Keratinocyte (primary cell): ENCODE measurements around the gene CBFA2T3.

Experiments
- CTCF ChIP-seq, 3 experiments: IDR thresholded peaks in 1 of 3; conservative IDR thresholded peaks in 1 of 3; optimal IDR thresholded peaks in 1 of 3; 2 replicates in 2 of 3; 3 replicates in 1 of 3; pipeline versions ENCODE3 to v1.5.1; 2011; ENCODE audit warnings: low read length in 3 of 3, mild to moderate bottlenecking in 3 of 3, moderate library complexity in 2 of 3, control low read depth in 1 of 3, inconsistent platforms in 1 of 3; ENCODE audit not compliant: insufficient read depth in 2 of 3; ENCODE audit errors: extremely low read depth in 1 of 3
- EZH2 ChIP-seq: IDR thresholded peaks from one replicate; pipeline ENCODE4 v1.6.1; 2012; ENCODE audit warnings: inconsistent platforms, mild to moderate bottlenecking, low read length, moderate library complexity

- no peak for TF ChIP-seq CTCF (optimal IDR thresholded peaks at IDR 0.05 in 1 of 3, IDR thresholded peaks at IDR 0.05 in 1 of 3, conservative IDR thresholded peaks at IDR 0.05 in 1 of 3; ENCODE audit: extremely low read depth in 1 of 3, insufficient read depth in 2 of 3, low read length in 3 of 3)
- TF ChIP-seq EZH2 = no peak
Measured at GRCh38 chr16:88973415-88974050, 3.5 kb downstream of the CBFA2T3 start.
